Kidney epithelial cell (primary cell): Measurements from ENCODE around the gene AFF3. TPM values are rescaled to one million over a fixed set of nuclear protein-coding genes. Genes with fewer than 3 reads are reported as not detected.

Experiments used
- DNase-seq: peaks from one replicate; pipeline ENCODE4 v3.0.0-alpha.2; 2010; ENCODE audit warnings: low read depth
- H3K27me3 ChIP-seq: 2 replicates; pipeline ENCODE4 v1.6.0; 2011; ENCODE audit warnings: low read length; ENCODE audit not compliant: control insufficient read depth, insufficient read depth
- H3K36me3 ChIP-seq: 2 replicates; pipeline ENCODE4 v1.5.1; 2011; ENCODE audit warnings: low read length; ENCODE audit not compliant: control insufficient read depth, insufficient read depth
- H3K4me3 ChIP-seq: 2 replicates; pipeline ENCODE4 v1.5.1; 2011; ENCODE audit warnings: low read depth, mild to moderate bottlenecking, control low read depth, low read length
- total RNA-seq: library from RNA; depleted of rRNA; stranded (reverse); fragments of >200 nt; gene quantifications from 2 replicates; pipeline ENCODE4 v1.2.3, GENCODE V29; 2015
- TF ChIP-seq, protein P1 (sequence below): IDR thresholded peaks from 2 replicates; pipeline ENCODE4 v1.5.1; 2011; ENCODE audit warnings: mild to moderate bottlenecking, moderate library complexity, low read length, control low read depth, inconsistent platforms; ENCODE audit not compliant: insufficient read depth, poor library complexity, severe bottlenecking

Gene AFF3
- total RNA-seq, 1 donor from 2014 or later: 13.9 TPM

DNA sequence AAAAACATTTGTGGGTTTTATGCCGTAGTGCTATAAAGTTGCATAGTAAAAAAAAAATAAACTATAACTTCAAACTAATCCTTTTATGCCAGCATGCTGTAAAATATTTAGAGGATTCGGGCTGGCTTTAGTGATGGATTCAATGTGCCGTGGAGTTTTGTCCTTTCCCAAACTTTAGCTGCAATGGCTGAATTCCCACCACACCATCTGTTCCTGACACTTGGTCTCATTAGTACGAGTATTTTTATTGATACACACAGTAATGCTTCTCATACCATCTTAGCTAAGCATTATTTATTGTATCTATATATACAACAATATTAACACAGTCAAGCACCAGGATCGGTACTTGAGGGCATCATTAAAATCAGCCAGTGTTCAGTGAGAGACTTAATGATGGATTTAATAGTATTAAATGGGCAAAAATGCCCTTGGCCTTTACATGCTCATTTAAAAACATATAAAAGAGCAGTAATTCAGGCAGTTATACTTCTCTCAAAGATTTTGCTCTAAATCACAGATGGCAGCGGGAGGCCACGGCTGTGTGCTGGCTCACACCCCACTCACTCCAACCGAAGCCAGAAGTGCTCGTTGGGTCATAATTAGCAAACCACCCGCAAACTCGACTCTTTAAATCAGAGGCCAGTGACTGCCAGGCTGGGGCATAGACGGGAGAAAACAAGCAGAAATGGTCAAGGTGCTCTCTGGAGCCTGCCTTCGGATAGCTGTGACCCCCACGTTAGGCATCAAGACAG is 355.6 kb downstream of the AFF3 start:
- H3K36me3 ChIP-seq: no peaks in the 10 kb centered on the region
- DNase-seq: no peak
- TF ChIP-seq, protein P1, sequence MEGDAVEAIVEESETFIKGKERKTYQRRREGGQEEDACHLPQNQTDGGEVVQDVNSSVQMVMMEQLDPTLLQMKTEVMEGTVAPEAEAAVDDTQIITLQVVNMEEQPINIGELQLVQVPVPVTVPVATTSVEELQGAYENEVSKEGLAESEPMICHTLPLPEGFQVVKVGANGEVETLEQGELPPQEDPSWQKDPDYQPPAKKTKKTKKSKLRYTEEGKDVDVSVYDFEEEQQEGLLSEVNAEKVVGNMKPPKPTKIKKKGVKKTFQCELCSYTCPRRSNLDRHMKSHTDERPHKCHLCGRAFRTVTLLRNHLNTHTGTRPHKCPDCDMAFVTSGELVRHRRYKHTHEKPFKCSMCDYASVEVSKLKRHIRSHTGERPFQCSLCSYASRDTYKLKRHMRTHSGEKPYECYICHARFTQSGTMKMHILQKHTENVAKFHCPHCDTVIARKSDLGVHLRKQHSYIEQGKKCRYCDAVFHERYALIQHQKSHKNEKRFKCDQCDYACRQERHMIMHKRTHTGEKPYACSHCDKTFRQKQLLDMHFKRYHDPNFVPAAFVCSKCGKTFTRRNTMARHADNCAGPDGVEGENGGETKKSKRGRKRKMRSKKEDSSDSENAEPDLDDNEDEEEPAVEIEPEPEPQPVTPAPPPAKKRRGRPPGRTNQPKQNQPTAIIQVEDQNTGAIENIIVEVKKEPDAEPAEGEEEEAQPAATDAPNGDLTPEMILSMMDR: no peak
- H3K4me3 ChIP-seq: no peak overlapping the region
- no peaks in the 10 kb centered on the region for H3K27me3 ChIP-seq

DNA sequence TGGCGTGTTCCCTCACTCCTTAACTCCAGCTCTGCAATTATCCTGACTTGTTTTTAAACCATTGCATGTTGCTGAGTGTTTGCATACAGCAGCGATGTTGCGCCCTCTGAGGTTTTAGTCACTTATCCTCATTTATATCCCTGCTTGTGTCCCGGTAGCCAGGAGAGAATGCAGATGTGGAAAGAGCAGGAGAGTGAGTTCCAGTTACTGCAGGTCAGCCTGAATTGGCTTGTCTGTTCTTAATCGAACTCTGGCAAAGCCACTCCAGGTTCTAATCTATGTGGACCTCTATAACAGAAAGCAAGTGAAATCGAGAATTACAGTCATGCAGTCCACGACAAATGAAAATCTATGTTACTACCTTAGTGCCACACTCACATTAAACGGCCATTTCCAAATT is 357.4 kb downstream of the AFF3 start:
- Histone ChIP-seq H3K27me3 (no peaks in the 10 kb centered on the region), H3K4me3 (no peak overlapping the region), H3K36me3 (no peaks in the 10 kb centered on the region)
- TF ChIP-seq, protein P1: no peak
- no peak for DNase-seq

DNA sequence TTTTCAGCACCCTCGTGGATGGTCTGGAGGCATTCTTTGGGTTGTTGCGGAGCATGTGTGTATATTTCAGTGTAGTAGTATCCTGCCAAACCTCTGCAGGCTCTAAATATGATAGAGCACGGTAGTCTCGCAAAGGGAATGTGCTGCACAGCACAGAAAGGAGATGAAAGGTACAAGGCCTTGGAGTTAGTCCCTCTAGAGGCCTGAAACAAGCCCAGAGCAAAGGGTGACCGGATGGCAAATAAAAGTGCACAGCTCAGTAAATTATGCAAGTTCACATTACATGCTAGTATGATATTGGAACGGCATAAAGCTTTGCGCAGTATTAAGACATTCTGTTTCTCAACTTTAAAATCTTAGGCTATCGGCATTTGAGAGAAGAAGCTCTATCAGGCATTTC is 358.1 kb downstream of the AFF3 start:
- TF ChIP-seq, protein P1: no peak
- DNase-seq: no peak
- Histone ChIP-seq H3K27me3 (no peaks in the 10 kb centered on the region), H3K4me3 (no peak overlapping the region), H3K36me3 (no peaks in the 10 kb centered on the region)

DNA sequence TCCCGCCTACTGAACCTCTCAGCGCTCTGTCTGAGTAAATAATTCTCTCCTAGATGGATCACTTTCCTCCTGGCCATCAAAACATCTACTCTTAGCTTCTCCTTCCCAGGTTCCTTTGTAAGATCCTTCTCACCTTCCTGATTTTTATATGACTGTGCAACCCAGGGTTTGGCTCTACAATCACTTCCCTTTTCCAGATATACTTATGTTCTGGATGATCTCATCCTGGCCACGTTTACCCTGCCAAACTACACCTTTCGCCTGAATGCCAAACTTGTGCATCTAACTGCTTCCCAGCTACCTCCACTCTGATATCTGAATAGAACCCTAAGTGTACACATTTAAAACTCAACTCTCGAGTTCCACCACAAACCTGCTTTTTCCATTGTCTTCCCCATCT is 362.1 kb downstream of the AFF3 start:
- Histone ChIP-seq H3K27me3 (no peaks in the 10 kb centered on the region), H3K36me3 (no peaks in the 10 kb centered on the region), H3K4me3 (no peak overlapping the region)
- TF ChIP-seq, protein P1: no peak
- no peak for DNase-seq

DNA sequence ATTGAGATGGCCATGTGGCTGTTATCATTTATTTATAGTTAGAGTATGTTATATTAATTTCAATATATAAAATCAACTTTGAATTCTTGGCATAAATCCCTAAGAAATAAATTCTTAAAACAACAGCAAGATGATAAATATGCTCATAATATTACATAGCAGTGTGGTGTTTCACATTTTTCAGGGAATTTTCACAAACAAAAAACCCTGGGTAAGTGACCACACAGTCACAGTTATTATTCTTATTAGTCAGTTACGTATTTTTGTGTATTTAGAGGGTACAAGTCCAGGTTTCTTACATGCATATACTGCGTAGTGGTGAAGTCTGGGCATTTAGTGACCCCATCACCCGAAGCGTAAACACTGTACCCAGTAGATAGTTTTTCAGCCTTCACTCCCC is 363.1 kb downstream of the AFF3 start:
- Histone ChIP-seq H3K36me3 (no peaks in the 10 kb centered on the region), H3K4me3 (no peak overlapping the region), H3K27me3 (no peaks in the 10 kb centered on the region)
- DNase-seq: no peak
- TF ChIP-seq, protein P1: no peak
